Measurements from ENCODE around the gene GRID2IP.

GRID2IP gene

DNA sequence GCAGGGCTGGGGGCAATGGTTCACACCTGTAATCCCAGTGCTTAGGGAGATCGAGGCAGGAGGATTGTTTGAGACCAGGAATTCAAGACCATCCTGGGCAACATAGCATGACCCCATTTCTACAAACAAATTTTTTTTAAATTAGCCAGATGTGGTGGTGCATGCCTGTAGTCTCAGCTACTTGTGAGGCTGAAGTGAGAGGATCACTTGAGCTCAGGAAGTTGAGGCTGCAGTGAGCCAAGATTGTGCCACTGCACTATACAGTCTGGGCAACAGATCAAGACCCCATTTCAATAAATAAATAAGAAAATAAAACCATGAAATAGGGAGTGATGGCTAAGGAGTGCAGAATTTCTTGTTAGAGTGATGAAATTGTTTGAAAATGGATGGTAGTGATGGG, 8.9 kb downstream of the GRID2IP start:
- TF ChIP-seq CTCF (IDR thresholded peaks at IDR 0.05; ENCODE audit: insufficient read depth, missing control alignments) = no peak
- DNase-seq (ENCODE audit: insufficient read length, low spot score) = no peak
- no peak for FAIRE-seq

- DNase-seq (ENCODE audit: insufficient read length, low spot score) (peak; percentile 96), FAIRE-seq (no peak)
- TF ChIP-seq CTCF (IDR thresholded peaks at IDR 0.05; ENCODE audit: insufficient read depth, missing control alignments) = no peak
Observed at GRCh38 chr7:6536262-6537260, 14.7 kb downstream of the GRID2IP start.

DNA sequence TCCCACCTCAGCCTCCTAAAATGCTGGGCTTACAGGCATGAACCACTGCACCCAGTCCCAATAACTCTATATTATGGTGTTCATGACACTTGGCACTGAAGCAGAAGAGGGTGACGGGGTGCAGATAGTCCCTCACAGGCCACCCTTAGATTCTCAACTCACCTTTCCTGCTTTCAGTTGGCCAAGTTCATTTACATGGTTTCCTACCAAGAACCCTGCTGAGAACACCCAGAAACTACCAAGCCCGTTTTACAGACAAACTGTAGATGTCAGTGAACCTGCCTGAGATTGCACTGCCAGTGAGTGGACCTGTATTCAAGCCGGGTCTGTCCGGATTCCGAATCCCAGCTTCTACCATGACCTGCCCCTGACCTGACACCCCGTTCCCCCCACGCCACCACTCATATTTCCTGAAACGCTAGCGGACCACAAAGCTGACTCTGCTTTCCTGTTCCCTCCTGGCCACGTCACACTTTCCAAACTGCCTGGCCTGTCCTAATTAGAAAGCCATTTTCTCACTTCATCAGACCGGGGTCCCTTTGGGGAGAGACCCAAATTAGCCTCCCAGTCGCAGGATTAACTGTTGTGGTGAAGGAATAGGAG, 17.3 kb downstream of the GRID2IP start:
- TF ChIP-seq CTCF (IDR thresholded peaks at IDR 0.05; ENCODE audit: insufficient read depth, missing control alignments) = no peak
- FAIRE-seq (no peak), DNase-seq (ENCODE audit: insufficient read length, low spot score) (no peak)

DNA sequence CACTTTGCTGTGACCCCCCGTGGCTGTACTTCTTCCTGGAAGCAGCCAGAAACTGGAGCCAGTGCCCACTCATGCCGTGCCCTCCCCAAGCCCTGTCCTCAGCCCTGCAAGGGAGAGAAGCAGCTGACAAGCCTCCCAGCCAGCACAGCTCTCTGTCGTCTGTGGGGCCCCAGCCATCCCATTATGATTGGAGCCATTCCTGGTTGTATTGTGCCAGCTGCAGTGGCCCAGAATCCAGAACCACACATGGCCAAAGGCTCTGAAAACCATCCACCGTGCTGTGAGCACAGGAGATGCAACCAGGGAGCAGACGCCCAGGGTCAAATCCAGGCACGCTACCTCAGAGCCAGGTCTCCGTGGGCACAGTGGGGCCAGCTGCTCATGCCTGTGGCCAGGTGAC, 18.7 kb downstream of the GRID2IP start:
- FAIRE-seq (no peak), DNase-seq (ENCODE audit: insufficient read length, low spot score) (no peak)
- no peak for TF ChIP-seq CTCF (IDR thresholded peaks at IDR 0.05; ENCODE audit: insufficient read depth, missing control alignments)

GRCh38 chr7:6531492-6532279, 19.6 kb downstream of the GRID2IP start:
- TF ChIP-seq CTCF (IDR thresholded peaks at IDR 0.05; ENCODE audit: insufficient read depth, missing control alignments) = no peak
- FAIRE-seq (no peak), DNase-seq (ENCODE audit: insufficient read length, low spot score) (no peak)

DNA sequence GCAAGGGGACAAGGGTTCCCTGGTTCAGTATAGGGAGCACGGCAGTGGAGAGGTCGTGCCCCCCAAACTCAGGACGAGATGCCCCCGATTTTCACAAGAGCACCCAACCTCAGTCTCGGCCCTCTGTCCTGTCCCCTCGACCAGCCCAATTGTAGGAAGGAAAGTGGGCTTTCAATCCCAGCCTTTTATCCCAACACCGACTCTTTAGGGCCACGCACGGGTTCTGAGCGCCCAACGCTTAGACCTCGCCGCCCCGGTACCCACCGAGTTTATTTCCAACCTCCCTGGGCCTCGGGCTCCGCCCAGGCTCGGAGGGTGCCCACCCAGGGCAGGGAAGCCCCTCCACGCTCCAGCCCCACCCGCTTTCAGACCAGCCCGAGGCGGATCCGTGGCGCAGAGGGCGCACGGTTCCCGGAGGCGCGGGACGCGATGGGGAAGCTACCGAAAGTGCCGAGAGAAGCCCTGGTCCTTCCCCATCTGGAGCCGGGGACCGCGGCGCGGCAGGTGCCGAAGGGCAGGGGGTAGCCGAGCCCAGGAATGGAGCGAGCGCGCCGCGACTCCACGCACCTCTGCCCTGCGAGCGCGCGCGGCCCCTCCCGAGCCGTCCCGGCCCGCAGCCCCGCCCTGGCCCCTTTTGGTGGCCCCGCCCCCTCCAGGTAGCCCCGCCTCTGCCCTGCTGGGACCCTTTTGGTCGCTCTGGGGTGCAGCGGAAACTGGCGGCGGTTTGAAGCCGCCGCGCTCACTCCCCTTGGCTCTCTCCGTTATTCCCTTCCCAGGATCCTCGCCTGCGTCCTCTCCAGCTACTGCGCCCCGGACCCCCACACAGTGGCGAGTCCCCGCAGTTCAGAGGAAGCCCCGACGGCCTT, 20.4 kb downstream of the GRID2IP start:
- no peak for TF ChIP-seq CTCF (IDR thresholded peaks at IDR 0.05; ENCODE audit: insufficient read depth, missing control alignments)
- DNase-seq (ENCODE audit: insufficient read length, low spot score) = no peak

More for the DNA sequence above, 20.4 kb downstream of the GRID2IP start:
- no peak for FAIRE-seq
